Muscle of back (tissue), 11 donors: ENCODE results near the gene UBE3D. TPM values are rescaled to one million over a fixed set of nuclear protein-coding genes. Genes with fewer than 3 reads are reported as not detected.
"Not testable (repeated sequence)": the region's sequence is repeated elsewhere in the genome, so short reads cannot be mapped to it uniquely, and the experiment has no call there.

Experiments used
- DNase-seq, 3 donors: peaks; one replicate each; pipeline versions ENCODE4 v3.0.0 to v3.0.0-alpha.2; 2013
- polyA plus RNA-seq, 10 donors: library from polyadenylated mRNA; unstranded; fragments of 120-200 nt; gene quantifications; one replicate each; pipeline ENCODE4 v1.2.1, GENCODE V29; 2013; ENCODE audit not compliant: insufficient read length in 10 of 10

UBE3D gene
- polyA plus RNA-seq, 10 donors, result 5.1 to 16.5 (median 8.7) TPM

GRCh38 chr6:82978362-82978945 is 87.2 kb downstream of the UBE3D start:
- DNase-seq, result no peak

- DNase-seq, result no peak
Observed at GRCh38 chr6:82976179-82976578, 89.5 kb downstream of the UBE3D start.

DNA sequence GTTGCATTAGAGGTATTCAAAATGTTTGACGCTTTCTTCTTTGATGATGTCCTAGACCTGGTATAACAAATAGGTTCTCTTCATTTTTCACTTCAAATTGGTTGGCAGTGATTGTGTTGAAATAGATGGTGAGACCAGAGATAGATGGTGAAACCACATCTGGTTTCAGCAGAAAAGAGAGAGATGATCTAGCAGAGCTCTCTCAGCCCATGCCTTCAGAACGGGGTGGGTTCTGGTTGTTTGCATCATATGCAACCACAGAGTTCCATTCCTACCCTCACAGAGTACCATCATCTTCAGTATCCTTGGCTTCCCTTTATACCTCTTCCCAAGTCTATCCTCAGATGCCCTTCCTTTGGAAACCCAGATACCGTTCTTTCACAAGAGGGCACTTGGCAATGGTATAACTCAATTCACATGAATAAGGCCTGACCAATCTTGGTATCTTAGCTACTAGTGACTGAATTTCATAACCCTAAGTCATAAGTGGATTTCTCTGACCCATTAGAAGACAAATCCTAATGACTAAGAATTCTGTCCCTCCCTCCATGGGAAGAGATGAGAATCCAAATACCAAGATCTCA is 93.7 kb downstream of the UBE3D start:
- DNase-seq, result no peak

DNA sequence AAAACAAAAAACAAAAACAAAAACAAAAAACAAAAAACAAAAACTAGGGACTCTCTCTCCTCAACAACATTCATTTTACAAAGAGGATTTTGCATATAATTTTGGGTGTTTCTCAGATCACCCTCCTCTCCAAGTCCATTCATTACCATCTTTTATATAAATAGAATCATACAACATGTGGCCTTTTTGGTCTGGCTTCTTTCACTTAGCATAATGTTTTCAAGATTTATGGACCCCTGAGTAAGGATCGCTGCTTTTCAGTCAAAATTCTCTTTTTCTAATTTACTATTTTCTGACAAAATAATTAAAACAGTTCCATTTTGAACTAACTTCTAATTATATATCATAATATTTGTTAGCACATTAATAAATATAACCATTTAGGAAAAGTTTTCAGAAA is 94.8 kb downstream of the UBE3D start:
- peak in 1 of 3 donors; percentile 38 for DNase-seq

DNA sequence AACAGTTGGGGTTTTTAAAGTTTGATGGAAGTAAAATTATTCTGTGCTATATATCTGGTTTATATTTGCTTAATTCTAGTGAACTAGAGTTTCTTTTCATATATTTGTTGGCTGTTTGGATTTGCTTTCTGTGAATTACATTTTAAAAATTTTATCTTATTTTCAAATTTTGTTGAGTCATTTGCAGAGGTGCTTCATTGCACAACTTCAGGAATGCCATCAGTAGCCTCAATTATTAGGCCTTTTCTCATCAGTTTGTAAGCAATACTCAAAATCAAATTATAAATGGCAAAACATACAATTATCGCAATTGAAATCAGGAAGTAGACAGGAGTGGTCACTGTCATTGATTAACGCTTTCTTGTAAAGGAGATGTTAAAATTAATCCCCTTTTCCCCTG is 96.9 kb downstream of the UBE3D start:
- DNase-seq, result no peak

- no peak for DNase-seq
Observed at GRCh38 chr6:82963191-82963925, 102.3 kb downstream of the UBE3D start.

DNA sequence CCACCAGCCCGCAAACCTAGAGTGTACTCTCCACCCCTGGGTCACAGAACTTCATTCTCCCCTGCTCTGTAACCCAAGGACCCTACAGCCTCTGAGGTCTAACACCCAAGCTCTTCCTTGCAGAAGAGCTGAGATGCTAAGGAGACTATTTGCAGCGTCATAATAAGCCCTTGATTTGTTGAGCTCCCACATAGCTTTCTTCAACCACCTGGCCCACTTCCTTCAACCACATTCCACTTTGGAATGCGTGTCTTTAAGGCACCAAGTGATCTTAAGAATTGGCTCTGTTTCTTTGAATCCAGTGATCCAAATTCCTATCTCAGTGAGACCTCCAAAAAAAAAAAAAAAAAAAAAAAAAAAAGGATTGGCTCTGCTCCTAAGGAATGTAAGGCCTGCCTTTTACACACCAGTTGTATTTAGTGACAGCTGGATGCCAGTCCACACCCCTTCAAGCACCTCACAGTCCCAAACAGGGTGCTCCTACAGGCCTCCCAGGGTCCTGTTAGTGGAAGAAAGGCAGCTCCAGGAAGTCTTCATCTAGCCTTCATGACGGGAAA is 106.2 kb downstream of the UBE3D start:
- DNase-seq, result peak in 2 of 3 donors; percentile 10 to 68

- DNase-seq, result no peak
Observed at GRCh38 chr6:82958551-82958950, 107.1 kb downstream of the UBE3D start.

- DNase-seq, result peak in 1 of 3 donors; percentile 29
Observed at GRCh38 chr6:82957868-82958245, 107.8 kb downstream of the UBE3D start.

DNA sequence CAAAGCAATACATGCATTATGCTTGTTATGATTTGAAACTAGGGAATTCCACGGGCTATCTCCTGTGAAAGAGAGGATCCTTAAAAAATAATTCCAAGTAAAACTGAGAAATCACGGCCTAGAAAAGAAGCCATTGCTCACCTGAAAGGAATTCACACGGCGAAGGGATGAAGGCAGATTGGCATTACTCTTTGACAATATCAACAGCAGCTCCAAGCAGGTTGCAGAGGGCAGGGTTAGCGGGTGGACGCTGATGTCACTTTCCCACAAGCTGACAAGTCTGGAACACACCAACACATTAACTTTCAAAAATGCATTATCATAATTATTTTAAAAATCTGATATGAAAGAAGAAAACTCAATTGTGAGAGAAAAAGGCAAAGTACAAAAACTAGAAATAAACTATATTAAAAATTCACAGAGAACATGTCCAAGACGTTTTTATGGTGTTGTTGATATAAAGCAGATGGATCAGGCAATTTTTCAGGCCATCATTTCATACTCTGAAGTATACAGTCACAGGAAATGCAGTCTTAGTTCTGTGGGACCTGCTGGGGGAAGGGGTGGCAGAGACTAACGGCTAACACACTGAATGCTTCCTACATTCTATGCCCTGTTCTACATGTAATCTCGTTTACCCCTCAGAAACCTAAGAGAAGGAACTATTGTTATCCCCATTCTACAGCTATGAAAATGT is 108.3 kb downstream of the UBE3D start:
- DNase-seq, result no peak

DNA sequence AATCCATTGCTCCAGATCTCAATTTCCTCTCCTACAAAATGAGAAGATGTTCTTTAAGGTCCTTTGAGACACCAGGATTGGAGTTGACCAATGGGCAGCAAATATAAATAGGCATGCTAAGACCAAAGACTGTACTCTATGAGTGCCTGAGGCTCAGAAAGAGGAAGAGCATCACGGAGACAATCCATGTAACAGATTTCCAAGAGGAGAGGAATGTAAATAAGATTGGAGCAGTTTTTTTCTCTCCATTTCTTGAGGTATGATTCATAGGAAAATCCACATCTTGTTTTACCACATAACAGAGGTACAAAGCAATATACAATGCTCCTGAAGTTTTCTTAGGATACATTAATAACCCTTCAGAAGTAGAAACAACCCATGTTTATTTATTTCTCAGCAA is 109.8 kb downstream of the UBE3D start:
- peak in 1 of 3 donors; percentile 47 for DNase-seq

GRCh38 chr6:82954937-82955577 is 110.6 kb downstream of the UBE3D start:
- DNase-seq, result peak in 1 of 3 donors; percentile 41

DNA sequence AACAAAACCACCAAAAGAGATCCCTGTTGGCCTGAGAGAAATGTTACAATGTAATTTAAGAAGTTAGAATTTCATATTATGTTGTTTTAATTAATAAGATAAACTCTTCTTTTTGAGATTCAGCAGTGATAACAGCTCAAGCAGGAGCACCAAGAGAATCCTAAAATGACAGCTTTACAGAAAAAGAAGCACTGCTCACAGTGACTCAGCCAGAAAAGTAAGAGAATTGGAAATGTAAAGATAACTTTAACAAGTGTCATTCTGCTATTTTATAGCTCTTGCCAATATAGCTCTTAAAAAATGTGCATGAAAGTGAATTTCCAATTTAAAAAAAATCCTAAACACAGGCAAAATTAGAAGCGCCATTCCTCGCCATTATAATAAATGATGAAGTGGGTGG is 111.3 kb downstream of the UBE3D start:
- no peak for DNase-seq

- DNase-seq, result no peak
Observed at GRCh38 chr6:82953871-82954270, 111.8 kb downstream of the UBE3D start.

GRCh38 chr6:82951935-82952334 is 113.7 kb downstream of the UBE3D start:
- DNase-seq, result no peak

DNA sequence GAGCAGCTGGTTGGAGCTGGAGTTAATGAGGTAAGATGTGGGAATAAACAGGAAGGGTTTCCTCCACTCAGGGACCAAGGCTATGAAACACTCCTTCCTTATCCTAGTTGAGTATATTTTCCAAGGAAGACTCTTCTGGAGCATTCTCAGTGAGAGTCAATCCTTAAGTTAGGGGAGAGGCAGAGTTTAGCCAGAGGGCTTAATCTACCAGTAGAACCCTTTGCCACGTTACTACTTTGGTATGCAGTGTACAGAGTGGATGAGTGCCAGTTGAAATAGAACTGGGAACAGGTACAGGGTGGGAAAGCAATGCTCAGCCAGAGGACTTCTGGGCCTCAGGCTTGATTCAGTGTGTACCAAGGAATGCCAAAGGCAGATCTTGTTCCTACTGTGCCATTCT is 114.3 kb downstream of the UBE3D start:
- DNase-seq, result no peak

DNA sequence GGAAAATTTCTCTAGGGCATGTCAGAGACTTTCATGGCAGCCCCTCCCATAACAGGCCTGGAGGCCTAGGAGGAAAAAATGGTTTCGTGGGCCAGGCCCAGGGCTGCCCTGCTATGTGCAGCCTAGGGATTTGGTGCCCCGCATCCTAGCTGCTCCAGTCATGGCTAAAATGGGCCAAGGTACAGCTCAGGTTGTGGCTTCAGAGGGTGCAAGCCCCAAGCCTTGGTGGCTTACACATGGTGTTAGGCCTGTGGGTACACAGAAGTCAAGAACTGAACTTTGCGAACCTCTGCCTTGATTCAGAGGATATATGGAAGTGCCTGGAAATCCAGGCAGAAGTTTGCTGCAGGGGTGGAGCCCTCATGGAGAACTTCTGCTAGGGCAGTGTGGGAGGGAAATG is 134.7 kb downstream of the UBE3D start:
- DNase-seq, result not testable (repeated sequence)

GRCh38 chr6:82924799-82925535 is 140.7 kb downstream of the UBE3D start:
- DNase-seq, result no peak

DNA sequence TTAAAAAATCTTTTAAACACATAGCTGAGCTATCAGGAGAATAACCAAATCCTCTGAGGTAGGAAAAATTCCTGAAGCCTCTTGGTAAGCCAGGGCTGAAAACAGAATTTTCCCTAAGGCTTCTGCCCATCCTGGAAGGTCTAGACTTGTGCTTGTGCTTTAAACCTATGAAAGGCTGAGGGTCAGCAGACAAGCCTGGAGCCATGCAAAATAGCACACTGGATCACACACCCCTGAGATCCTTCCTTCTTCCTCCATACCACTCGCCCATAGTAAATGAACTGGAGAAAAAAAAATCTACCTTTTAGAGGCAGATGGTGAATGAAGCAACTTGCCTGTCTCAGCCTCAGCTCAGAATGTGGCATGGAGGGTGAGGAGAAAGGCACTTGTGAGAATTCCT is 144.4 kb downstream of the UBE3D start:
- no peak for DNase-seq

DNA sequence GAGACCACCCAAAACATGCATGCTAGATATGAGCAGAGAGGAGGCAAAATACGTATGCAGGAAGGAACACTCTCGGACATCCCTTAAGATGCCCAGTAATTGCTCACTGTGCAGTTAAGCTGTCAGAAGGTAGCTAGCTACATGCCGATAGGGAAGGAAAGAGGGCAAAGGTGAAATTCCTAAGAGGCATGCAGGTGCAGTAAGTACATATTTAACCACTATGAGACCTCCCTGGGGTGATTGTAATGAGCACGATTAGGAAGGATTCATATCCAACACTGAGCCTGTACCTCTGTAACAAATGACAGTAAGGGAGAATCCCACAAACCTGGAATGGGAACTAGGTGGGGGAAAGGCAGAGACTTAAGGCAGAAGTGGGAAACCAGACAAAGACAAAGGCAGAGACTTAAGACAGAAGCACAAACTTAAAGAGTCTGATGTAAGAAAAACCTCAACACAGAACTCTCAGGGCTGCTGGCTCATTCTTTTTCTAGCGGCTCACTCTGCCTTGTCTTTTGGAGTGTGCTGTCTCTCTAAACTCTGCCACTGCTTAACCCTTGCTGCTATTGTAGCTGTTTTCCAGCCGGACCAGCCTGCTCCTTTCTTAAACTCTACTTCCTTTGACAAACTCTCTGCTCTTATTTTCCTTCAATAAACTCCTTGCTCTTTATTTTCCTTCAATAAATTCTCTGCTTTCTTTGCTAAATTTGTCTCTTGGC is 148.1 kb downstream of the UBE3D start:
- no peak for DNase-seq
